DND-41 (cell line): ENCODE results near the gene SLC25A43.
"Not testable (repeated sequence)": the region's sequence is repeated elsewhere in the genome, so short reads cannot be mapped to it uniquely, and the experiment has no call there.

Experiments used
- ATAC-seq: fragments of 200-7000 bp; cut with Tn5 transposase; 3 replicates; pipeline ENCODE4 v1.9.1; 2021; ENCODE audit warnings: low read depth; ENCODE audit not compliant: insufficient read depth
- DNase-seq: peaks from one replicate; pipeline ENCODE4 v3.0.0-alpha.2; 2020
- H2AFZ ChIP-seq: 2 replicates; pipeline ENCODE4 v1.6.0; 2012; ENCODE audit warnings: low read depth, low read length
- H3K27ac ChIP-seq: 2 replicates; pipeline ENCODE4 v1.5.1; 2012; ENCODE audit warnings: low read length, inconsistent platforms
- H3K27me3 ChIP-seq: fragments of 200-600 bp; sonication (generic); 2 replicates; pipeline ENCODE4 v1.6.0; 2012; ENCODE audit warnings: low read length, mild to moderate bottlenecking, inconsistent platforms; ENCODE audit not compliant: insufficient read depth, poor library complexity
- H3K36me3 ChIP-seq: 2 replicates; pipeline ENCODE4 v1.5.1; 2012; ENCODE audit warnings: low read length, inconsistent platforms; ENCODE audit not compliant: insufficient read depth
- H3K4me1 ChIP-seq: 2 replicates; pipeline ENCODE4 v1.5.1; 2012; ENCODE audit warnings: mild to moderate bottlenecking, low read length; ENCODE audit not compliant: insufficient read depth
- H3K4me2 ChIP-seq: 2 replicates; pipeline ENCODE4 v1.6.0; 2012; ENCODE audit warnings: mild to moderate bottlenecking, moderate library complexity, low read length, inconsistent platforms; ENCODE audit not compliant: insufficient read depth
- H3K4me3 ChIP-seq, 2 experiments: fragments of 200-600 bp in 1 of 2; shearing (Covaris generic) in 1 of 2; 2 replicates each; pipeline ENCODE4 v1.5.1; 2012 to 2016; ENCODE audit warnings: inconsistent platforms in 2 of 2, low read length in 2 of 2, mild to moderate bottlenecking in 2 of 2, low read depth in 1 of 2, moderate library complexity in 1 of 2
- H3K79me2 ChIP-seq: 2 replicates; pipeline ENCODE4 v1.6.0; 2012; ENCODE audit warnings: low read length, inconsistent platforms; ENCODE audit not compliant: insufficient read depth
- H3K9ac ChIP-seq: 2 replicates; pipeline ENCODE4 v1.6.0; 2012; ENCODE audit warnings: low read depth, mild to moderate bottlenecking, inconsistent platforms, low read length, moderate library complexity
- H3K9me3 ChIP-seq: 2 replicates; pipeline ENCODE4 v1.5.1; 2012; ENCODE audit warnings: low read length, moderate library complexity, mild to moderate bottlenecking, inconsistent platforms; ENCODE audit not compliant: insufficient read depth, severe bottlenecking
- H4K20me1 ChIP-seq: 2 replicates; pipeline ENCODE4 v1.6.0; 2012; ENCODE audit warnings: low read length; ENCODE audit not compliant: insufficient read depth
- EZH2 ChIP-seq: IDR thresholded peaks from 3 replicates; pipeline ENCODE4 v1.6.1; 2012; ENCODE audit warnings: borderline replicate concordance, low read depth, mild to moderate bottlenecking, moderate library complexity, low read length, inconsistent platforms; ENCODE audit not compliant: severe bottlenecking
- TF ChIP-seq, protein P1 (sequence below): IDR thresholded peaks from 2 replicates; pipeline ENCODE4 v1.5.1; 2012; ENCODE audit warnings: borderline replicate concordance, low read length, moderate library complexity, mild to moderate bottlenecking; ENCODE audit not compliant: poor library complexity, severe bottlenecking; ENCODE audit errors: extremely low read depth

SLC25A43 gene

GRCh38 chrX:119492463-119492862 is 93.3 kb downstream of the SLC25A43 start:
- Histone ChIP-seq H3K4me3 (no peak overlapping the region), H3K9ac (no peak overlapping the region), H3K9me3 (no peaks in the 10 kb centered on the region), H3K36me3 (no peaks in the 10 kb centered on the region), H3K27ac (no peak overlapping the region), H2AFZ (no peak overlapping the region), H3K4me2 (no peak overlapping the region), H3K4me1 (no peaks in the 10 kb centered on the region), H4K20me1 (no peaks in the 10 kb centered on the region), H3K27me3 (no peaks in the 10 kb centered on the region), H3K79me2 (no peaks in the 10 kb centered on the region)
- DNase-seq (no peak), ATAC-seq (no peak)
- TF ChIP-seq, protein P1, sequence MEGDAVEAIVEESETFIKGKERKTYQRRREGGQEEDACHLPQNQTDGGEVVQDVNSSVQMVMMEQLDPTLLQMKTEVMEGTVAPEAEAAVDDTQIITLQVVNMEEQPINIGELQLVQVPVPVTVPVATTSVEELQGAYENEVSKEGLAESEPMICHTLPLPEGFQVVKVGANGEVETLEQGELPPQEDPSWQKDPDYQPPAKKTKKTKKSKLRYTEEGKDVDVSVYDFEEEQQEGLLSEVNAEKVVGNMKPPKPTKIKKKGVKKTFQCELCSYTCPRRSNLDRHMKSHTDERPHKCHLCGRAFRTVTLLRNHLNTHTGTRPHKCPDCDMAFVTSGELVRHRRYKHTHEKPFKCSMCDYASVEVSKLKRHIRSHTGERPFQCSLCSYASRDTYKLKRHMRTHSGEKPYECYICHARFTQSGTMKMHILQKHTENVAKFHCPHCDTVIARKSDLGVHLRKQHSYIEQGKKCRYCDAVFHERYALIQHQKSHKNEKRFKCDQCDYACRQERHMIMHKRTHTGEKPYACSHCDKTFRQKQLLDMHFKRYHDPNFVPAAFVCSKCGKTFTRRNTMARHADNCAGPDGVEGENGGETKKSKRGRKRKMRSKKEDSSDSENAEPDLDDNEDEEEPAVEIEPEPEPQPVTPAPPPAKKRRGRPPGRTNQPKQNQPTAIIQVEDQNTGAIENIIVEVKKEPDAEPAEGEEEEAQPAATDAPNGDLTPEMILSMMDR: no peak
- no peak for TF ChIP-seq EZH2

DNA sequence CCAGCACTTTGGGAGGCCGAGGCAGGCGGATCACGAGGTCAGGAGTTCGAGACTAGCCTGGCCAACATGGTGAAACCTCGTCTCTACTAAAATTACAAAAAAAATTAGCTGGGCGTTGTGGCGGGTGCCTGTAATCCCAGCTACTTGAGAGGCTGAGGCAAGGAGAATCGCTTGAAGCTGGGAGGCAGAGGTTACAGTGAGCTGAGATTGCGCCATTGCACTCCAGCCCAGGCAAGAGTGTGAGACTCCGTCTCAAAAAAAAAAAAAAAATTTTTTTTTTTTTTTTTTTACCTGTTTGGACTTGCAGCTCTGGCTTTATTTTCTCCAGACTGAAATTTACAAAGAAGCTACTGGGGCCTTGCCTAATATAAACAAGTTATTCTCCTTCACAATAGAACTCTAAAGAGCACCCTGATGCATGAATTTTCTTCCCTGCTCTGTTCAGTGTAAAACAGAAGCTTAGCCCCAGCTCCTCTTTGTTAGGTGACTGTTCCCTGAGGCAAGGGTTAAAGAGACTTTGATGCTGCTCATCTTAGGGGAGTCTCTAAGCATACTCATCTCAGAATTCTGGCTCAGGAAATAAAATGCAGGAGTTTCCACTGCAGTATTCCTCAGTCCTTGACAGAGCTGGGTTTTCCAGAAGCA is 94.8 kb downstream of the SLC25A43 start:
- H3K27me3 ChIP-seq, H3K36me3 ChIP-seq, H3K4me3 ChIP-seq, H3K27ac ChIP-seq, H3K4me2 ChIP-seq, H3K4me1 ChIP-seq, DNase-seq, H2AFZ ChIP-seq, H3K9me3 ChIP-seq, H3K79me2 ChIP-seq, H4K20me1 ChIP-seq, H3K9ac ChIP-seq, ATAC-seq: not testable (repeated sequence)

GRCh38 chrX:119495734-119496726 is 96.9 kb downstream of the SLC25A43 start:
- no peak overlapping the region for H3K4me3 ChIP-seq
- no peak overlapping the region for H3K4me2 ChIP-seq
- H2AFZ ChIP-seq: no peak overlapping the region
- H3K9me3 ChIP-seq: no peaks in the 10 kb centered on the region
- no peaks in the 10 kb centered on the region for H3K36me3 ChIP-seq
- TF ChIP-seq EZH2: no peak
- TF ChIP-seq, protein P1: no peak
- H3K27me3 ChIP-seq: no peaks in the 10 kb centered on the region
- no peak for DNase-seq
- H3K4me1 ChIP-seq: no peaks in the 10 kb centered on the region
- ATAC-seq: no peak
- H4K20me1 ChIP-seq: no peaks in the 10 kb centered on the region
- H3K27ac ChIP-seq: no peak overlapping the region
- no peaks in the 10 kb centered on the region for H3K79me2 ChIP-seq
- no peak overlapping the region for H3K9ac ChIP-seq

GRCh38 chrX:119497185-119497584 is 98.0 kb downstream of the SLC25A43 start:
- H3K79me2 ChIP-seq: no peaks in the 10 kb centered on the region
- no peak overlapping the region for H3K4me2 ChIP-seq
- H3K4me3 ChIP-seq: no peak overlapping the region
- ATAC-seq (no peak), DNase-seq (no peak)
- no peaks in the 10 kb centered on the region for H3K27me3 ChIP-seq
- H3K9ac ChIP-seq: no peak overlapping the region
- no peaks in the 10 kb centered on the region for H3K9me3 ChIP-seq
- H3K36me3 ChIP-seq: no peaks in the 10 kb centered on the region
- no peaks in the 10 kb centered on the region for H4K20me1 ChIP-seq
- H3K4me1 ChIP-seq: no peaks in the 10 kb centered on the region
- H3K27ac ChIP-seq: no peak overlapping the region
- H2AFZ ChIP-seq: no peak overlapping the region
- no peak for TF ChIP-seq EZH2
- TF ChIP-seq, protein P1: no peak
